Esophagus squamous epithelium (tissue), 4 donors: ENCODE data around the gene FREM1.

Experiments
- POLR2A ChIP-seq, 4 donors: fragments of 450-650 bp; IDR thresholded peaks; one replicate each; pipeline ENCODE4 v1.6.1; 2017; ENCODE audit warnings: antibody characterized with exemption in 4 of 4, mild to moderate bottlenecking in 4 of 4, moderate library complexity in 3 of 4
- TF ChIP-seq, protein P1 (sequence below), 6 experiments: fragments of 450-650 bp in 4 of 6; fragments of 200-600 bp in 2 of 6; sonication (generic) in 2 of 6; IDR thresholded peaks; one replicate each; pipeline ENCODE4 v1.5.1; 2016 to 2019; ENCODE audit warnings: antibody characterized with exemption in 6 of 6, mild to moderate bottlenecking in 4 of 6, moderate library complexity in 4 of 6

DNA sequence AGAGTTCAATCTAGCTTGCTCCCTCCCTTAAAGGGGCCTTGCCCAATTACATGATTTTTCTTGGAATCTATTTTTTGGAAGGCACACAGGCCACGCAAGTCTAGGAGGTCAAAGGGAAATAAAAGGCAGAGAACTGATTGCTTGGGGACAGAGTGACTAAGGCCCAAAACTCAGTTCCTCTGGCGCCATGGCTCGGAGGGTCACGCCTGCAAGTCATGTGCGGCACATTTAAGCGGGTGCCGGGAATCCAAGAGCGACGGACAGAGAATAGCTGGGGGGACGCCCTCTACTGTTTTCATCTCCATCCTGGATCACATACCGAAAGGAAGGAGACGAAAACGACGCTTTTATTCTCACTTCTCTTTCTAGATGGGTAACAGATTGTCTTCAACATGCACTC lies 78.6 kb downstream of the FREM1 start:
- TF ChIP-seq, protein P1, sequence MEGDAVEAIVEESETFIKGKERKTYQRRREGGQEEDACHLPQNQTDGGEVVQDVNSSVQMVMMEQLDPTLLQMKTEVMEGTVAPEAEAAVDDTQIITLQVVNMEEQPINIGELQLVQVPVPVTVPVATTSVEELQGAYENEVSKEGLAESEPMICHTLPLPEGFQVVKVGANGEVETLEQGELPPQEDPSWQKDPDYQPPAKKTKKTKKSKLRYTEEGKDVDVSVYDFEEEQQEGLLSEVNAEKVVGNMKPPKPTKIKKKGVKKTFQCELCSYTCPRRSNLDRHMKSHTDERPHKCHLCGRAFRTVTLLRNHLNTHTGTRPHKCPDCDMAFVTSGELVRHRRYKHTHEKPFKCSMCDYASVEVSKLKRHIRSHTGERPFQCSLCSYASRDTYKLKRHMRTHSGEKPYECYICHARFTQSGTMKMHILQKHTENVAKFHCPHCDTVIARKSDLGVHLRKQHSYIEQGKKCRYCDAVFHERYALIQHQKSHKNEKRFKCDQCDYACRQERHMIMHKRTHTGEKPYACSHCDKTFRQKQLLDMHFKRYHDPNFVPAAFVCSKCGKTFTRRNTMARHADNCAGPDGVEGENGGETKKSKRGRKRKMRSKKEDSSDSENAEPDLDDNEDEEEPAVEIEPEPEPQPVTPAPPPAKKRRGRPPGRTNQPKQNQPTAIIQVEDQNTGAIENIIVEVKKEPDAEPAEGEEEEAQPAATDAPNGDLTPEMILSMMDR (IDR thresholded peaks at IDR 0.05): no peak
- no peak for TF ChIP-seq POLR2A (IDR thresholded peaks at IDR 0.05)
